Measurements from ENCODE around the gene RPP14.
"Not testable (repeated sequence)": the region's sequence is repeated elsewhere in the genome, so short reads cannot be mapped to it uniquely, and the experiment has no call there.

Gene RPP14

DNA sequence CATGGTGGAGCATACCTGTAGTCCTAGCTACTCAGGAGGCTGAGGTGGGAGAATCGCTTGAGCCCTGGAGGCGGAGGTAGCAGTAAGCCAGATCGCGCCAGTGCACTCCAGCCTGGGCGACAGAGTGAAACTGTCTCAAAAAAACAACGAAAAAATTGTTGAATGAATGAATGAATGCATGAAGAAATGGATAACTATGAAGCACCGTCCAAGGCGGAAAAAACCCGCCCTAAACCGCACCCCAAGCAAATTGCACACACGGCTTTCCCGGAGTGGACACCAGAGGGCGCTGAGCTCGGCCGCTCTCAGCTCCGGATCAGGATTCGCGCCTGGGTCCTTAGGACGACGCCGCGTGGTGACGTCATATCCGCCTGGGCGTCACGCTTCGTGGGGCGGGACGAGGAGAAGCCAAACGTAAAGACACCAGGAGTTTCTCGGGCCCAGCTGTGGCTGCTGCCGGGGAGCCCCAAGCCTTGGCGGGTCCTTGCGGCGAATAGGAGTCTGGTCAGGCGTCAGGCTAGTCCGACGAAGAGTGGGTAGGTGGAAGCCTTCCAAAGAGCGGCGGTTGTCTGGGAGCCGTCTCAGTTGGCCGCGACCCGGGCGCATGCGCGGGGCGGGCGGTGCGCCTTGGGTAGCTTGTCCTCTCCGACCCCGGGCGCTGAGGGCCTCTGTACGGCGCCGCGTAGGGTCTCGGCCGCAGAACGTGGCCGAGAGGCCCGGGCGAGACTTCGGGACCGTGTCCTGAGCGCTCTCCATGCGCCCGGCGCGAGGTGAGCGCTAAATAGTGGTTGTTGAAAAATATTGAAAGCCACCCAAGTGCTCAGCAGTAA is at the start of gene RPP14, which contains the start of gene HTD2:
RPP14 (plus strand) TSS at position 364 of the 830 bp plus-strand sequence. CDS start 4,085 bp downstream, outside the sequence.
HTD2 (plus strand) TSS at position 639 of the 830 bp plus-strand sequence. CDS start 11,094 bp downstream, outside the sequence.
- peak; percentile 94 for DNase-seq (ENCODE audit: low spot score)

GRCh38 chr3:58256511-58256910 is 49.5 kb upstream of the RPP14 start:
- no peak for DNase-seq (ENCODE audit: low spot score)

DNA sequence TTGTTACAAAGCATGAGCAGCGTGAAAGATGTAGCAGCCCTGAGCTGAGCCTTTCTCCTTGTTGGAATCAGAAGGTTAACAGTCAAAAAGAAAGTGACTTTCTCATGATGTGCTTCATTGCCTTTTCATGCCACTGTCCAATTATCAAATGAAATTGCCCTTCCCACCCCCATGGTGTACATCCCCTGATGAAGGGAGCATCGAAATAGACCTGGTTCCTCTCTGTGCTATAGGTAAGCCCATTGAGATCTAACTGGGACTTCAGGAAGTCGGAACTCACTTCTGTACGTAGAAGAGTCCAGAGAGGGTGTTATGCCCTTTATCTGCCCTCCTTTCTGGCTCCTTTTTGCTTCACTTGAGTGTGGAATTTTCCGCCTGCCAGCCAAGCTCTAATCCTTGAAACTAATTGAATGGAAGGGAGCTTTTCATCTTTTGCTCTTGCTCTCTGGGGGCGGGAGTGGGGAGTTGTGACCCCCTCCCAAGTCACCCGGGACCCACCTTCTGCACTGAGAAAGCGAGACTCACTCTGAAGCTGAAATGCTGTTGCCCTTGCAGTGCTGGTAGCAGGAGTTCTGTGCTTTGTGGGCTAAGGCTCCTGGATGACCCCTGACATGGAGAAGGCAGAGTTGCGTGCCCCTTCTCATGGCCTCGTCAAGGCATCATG is 47.5 kb upstream of the RPP14 start:
- DNase-seq (ENCODE audit: low spot score): no peak

GRCh38 chr3:58260261-58260731 is 45.7 kb upstream of the RPP14 start:
- DNase-seq (ENCODE audit: low spot score): no peak

DNA sequence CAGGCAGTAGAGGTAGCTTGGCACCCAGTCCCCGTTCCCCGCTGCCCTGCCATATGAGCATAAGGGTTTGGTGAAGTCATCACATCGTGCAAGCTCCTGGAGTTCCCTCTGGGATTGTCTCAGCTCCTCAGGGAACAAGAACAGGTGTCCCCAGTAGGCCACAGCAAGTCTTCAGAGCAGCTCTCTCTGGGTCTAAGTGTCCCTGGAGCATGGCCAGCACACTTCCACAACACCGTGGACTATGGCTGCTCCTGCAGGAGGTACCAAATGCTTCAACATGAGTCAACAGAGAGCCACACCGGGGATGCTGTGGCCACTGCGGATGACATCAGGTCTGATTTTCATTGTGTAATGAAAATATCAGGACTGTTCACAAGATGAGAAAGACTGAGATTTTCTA is 45.3 kb upstream of the RPP14 start:
- DNase-seq (ENCODE audit: low spot score): no peak

GRCh38 chr3:58261954-58262666 is 43.9 kb upstream of the RPP14 start:
- no peak for DNase-seq (ENCODE audit: low spot score)

DNA sequence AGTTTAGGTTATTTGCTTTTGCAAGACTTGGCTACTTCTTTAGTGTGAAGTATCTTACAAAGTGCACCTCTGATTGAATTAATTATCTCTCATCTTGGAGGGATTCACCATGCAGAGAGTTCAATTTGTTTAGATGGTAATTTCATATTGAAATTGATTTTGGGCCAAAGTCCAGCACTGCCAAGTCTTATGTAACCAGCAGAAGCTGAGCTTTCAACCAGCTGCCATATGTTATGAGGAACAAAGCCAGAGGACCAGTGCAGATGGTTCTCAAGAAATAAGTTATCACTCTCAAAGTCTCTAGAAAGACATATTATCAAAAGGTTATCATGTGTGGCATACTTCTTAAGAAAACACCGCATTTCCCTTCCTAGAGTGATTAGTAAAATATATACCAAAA is 39.5 kb upstream of the RPP14 start:
- peak; percentile 18 for DNase-seq (ENCODE audit: low spot score)

GRCh38 chr3:58267543-58267942 is 38.5 kb upstream of the RPP14 start:
- not testable (repeated sequence) for DNase-seq (ENCODE audit: low spot score)

GRCh38 chr3:58269356-58269755 is 36.7 kb upstream of the RPP14 start:
- DNase-seq (ENCODE audit: low spot score): no peak

- no peak for DNase-seq (ENCODE audit: low spot score)
These were observed 35.6 kb upstream of the RPP14 start for GRCh38 chr3:58270485-58270884.

- no peak for DNase-seq (ENCODE audit: low spot score)
These were observed 34.0 kb upstream of the RPP14 start for GRCh38 chr3:58271901-58272501.

GRCh38 chr3:58272891-58273290 is 33.2 kb upstream of the RPP14 start:
- DNase-seq (ENCODE audit: low spot score): no peak

GRCh38 chr3:58273362-58273761 is 32.7 kb upstream of the RPP14 start:
- not testable (repeated sequence) for DNase-seq (ENCODE audit: low spot score)

GRCh38 chr3:58274027-58274614 is 31.9 kb upstream of the RPP14 start:
- DNase-seq (ENCODE audit: low spot score): no peak

DNA sequence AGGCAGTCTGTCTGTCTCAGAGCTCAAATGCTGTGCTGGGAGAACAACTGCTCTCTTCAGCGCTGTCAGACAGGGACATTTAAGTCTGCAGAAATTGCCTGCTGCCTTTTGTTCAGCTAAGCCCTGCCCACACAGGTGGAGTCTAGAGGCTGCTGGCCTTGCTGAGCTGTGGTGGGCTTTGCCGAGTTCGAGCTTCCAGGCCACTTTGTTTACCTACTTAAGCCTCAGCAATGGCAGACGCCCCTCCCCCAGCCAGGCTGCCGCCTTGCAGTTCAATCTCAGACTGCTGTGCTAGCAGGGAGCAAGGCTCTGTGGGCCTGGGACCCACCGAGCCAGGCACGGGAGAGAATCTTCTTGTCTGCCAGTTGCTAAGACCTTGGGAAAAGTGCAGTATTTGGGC is 25.0 kb upstream of the RPP14 start:
- no peak for DNase-seq (ENCODE audit: low spot score)

DNA sequence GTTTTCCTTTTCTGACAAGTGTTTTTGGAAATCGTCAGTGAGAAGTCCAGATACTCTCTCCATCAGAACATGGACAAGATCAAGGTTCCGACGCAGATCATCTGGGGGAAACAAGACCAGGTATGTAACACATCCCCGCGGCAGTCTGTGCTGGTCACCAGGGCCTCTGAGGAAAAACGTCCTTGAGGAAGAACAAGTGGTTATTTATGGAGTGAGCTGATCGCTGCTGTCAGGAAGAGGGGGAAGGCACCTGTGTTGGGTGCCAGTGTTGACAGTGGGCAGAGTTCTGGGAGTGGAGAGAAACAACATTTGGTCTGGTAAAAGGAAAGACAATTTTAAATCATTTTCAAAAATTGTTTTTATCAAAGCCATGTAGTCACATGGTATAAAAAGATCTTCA is 20.7 kb upstream of the RPP14 start:
- no peak for DNase-seq (ENCODE audit: low spot score)

DNA sequence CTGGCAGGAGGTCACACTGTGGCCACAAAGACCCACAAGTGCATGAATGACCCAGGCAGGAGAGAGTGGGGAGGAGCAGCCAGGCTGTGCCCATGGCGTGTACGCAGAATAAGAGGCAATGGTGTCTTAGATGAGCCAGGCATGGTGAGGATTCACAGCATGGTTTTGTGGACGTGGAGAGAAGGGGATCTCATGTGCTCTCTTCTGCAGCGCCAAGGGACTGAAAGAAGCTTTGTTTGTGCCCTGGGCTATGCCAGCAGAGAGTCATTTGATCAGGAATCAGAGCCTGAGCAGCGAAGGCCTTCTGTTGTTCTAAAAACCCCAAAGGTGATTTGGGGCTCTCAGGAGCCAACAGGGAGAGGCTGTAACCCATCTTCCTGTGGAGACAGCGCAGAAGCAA is 18.7 kb upstream of the RPP14 start:
- DNase-seq (ENCODE audit: low spot score): no peak

- peak; percentile 39 for DNase-seq (ENCODE audit: low spot score)
These were observed 17.9 kb upstream of the RPP14 start for GRCh38 chr3:58288011-58288728.

DNA sequence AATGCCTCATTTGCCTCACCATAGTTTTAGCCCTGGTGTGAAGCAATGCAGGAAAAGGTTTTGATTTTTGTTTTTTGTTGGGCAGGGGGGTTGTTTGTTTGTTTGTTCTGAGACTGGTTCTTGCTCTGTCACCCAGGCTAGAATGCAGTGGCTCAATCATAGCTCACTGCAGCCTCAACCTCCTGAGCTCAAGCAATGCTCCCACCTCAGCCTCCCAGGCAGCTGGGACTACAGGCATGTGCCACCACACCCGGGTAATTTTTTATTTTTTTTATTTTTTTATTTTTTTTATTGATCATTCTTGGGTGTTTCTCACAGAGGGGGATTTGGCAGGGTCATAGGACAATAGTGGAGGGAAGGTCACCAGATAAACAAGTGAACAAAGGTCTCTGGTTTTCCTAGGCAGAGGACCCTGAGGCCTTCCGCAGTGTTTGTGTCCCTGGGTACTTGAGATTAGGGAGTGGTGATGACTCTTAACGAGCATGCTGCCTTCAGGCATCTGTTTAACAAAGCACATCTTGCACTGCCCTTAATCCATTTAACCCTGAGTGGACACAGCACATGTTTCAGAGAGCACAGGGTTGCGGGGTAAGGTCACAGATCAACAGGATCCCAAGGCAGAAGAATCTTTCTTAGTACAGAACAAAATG is 17.0 kb upstream of the RPP14 start:
- not testable (repeated sequence) for DNase-seq (ENCODE audit: low spot score)

- not testable (repeated sequence) for DNase-seq (ENCODE audit: low spot score)
These were observed 15.6 kb upstream of the RPP14 start for GRCh38 chr3:58290446-58290845.
